HCT116 (cell line): ENCODE measurements around the gene NUP210. TPM values are rescaled to one million over a fixed set of nuclear protein-coding genes. Genes with fewer than 3 reads are reported as not detected.

Source experiments
- ATAC-seq: fragments of 200-7000 bp; cut with Tn5 transposase; 2 replicates; pipeline ENCODE4 v1.9.1; 2020; ENCODE audit warnings: mild to moderate bottlenecking, moderate library complexity
- BruUV-seq: library from RNA; stranded (reverse); fragments of 400-500 nt; replicated peaks from 2 replicates; lab custom pipeline; 2021; lab: Mats Ljungman, UMichigan
- CTCF ChIA-PET: fragments of 300-600 bp; sonication (Branson Sonifier 250); formaldehyde crosslinking; loops from one replicate; lab custom pipeline; 2021; ENCODE audit warnings: antibody characterized with exemption; lab: Charles Lee
- POLR2A ChIA-PET: fragments of 300-600, 350-600 bp; sonication (Branson Sonifier 250); formaldehyde crosslinking; loops from one replicate; lab custom pipeline; 2021; ENCODE audit warnings: antibody characterized with exemption; lab: Charles Lee
- RAD21 ChIA-PET, 2 experiments: fragments of 300-600 bp; sonication (Branson Sonifier 250); formaldehyde crosslinking; loops; one replicate each; lab custom pipeline; 2023; ENCODE audit warnings: low total read pairs in 2 of 2; ENCODE audit not compliant: uncharacterized antibody in 2 of 2, unreplicated experiment in 2 of 2, low non-redundant PET in 1 of 2; lab: Charles Lee
- DNase-seq: peaks from one replicate; pipeline ENCODE4 v3.0.0-alpha.2; 2010; ENCODE audit warnings: low read depth, low spot score
- H2AFZ ChIP-seq: fragments of 200-600 bp; shearing (Covaris generic), sonication (generic); 2 replicates; pipeline ENCODE4 v1.6.1; 2017; ENCODE audit warnings: low read depth, mixed run types, mixed read lengths, antibody characterized with exemption, low read length; ENCODE audit not compliant: poor library complexity, severe bottlenecking
- H3K27ac ChIP-seq: 2 replicates; pipeline ENCODE4 v1.5.1; 2012; ENCODE audit warnings: low read depth, low read length
- H3K27me3 ChIP-seq: fragments of 200-600 bp; sonication (generic); 2 replicates; pipeline ENCODE4 v1.6.1; 2016; ENCODE audit warnings: mixed run types, low read length, mixed read lengths; ENCODE audit not compliant: insufficient read depth
- H3K36me3 ChIP-seq, 2 experiments: fragments of 200-500 bp in 1 of 2; fragments of 200-600 bp in 1 of 2; sonication (Bioruptor generic) in 1 of 2; sonication (generic) in 1 of 2; 2 replicates each; pipeline versions ENCODE4 v1.5.1 to v1.6.1; 2014 to 2016; ENCODE audit warnings: low read length in 2 of 2, inconsistent platforms in 1 of 2, mixed read lengths in 1 of 2, mixed run types in 1 of 2; ENCODE audit not compliant: insufficient read depth in 2 of 2, control insufficient read depth in 1 of 2
- H3K4me1 ChIP-seq, 2 experiments: fragments of 200-600 bp in 1 of 2; sonication (generic) in 1 of 2; 2 replicates each; pipeline versions ENCODE4 v1.5.1 to v1.6.1; 2012 to 2017; ENCODE audit warnings: low read length in 2 of 2, inconsistent platforms in 1 of 2, mild to moderate bottlenecking in 1 of 2, mixed read lengths in 1 of 2, mixed run types in 1 of 2, moderate library complexity in 1 of 2; ENCODE audit not compliant: insufficient read depth in 2 of 2, control insufficient read depth in 1 of 2
- H3K4me2 ChIP-seq: fragments of 200-600 bp; sonication (generic); 2 replicates; pipeline ENCODE4 v1.6.1; 2017; ENCODE audit warnings: mixed run types, low read length, mixed read lengths
- H3K4me3 ChIP-seq, 2 experiments: fragments of 200-600 bp in 1 of 2; sonication (generic) in 1 of 2; replicated peaks in 1 of 2; 2 replicates each; pipeline ENCODE4 v1.5.1; 2011 to 2016; ENCODE audit warnings: low read length in 2 of 2, control low read depth in 1 of 2, low read depth in 1 of 2, mild to moderate bottlenecking in 1 of 2, mixed read lengths in 1 of 2, mixed run types in 1 of 2
- H3K79me2 ChIP-seq: fragments of 200-600 bp; sonication (generic); 2 replicates; pipeline ENCODE4 v1.6.1; 2017; ENCODE audit warnings: mild to moderate bottlenecking, mixed run types, low read length, moderate library complexity, mixed read lengths; ENCODE audit not compliant: insufficient read depth
- H3K9ac ChIP-seq: fragments of 200-600 bp; sonication (generic); 2 replicates; pipeline ENCODE4 v1.6.1; 2016; ENCODE audit warnings: low read length, mixed read lengths
- H3K9me2 ChIP-seq: fragments of 200-600 bp; sonication (generic), shearing (Covaris generic); 2 replicates; pipeline ENCODE4 v1.6.1; 2017; ENCODE audit warnings: mixed run types, mild to moderate bottlenecking, moderate library complexity; ENCODE audit not compliant: insufficient read depth
- H3K9me3 ChIP-seq, 2 experiments: fragments of 200-500 bp in 1 of 2; fragments of 200-600 bp in 1 of 2; sonication (Bioruptor generic) in 1 of 2; sonication (generic) in 1 of 2; 2 replicates each; pipeline ENCODE4 v1.6.1; 2014 to 2017; ENCODE audit warnings: low read length in 2 of 2, mixed read lengths in 2 of 2, inconsistent platforms in 1 of 2, low read depth in 1 of 2, mild to moderate bottlenecking in 1 of 2, mixed run types in 1 of 2, moderate library complexity in 1 of 2; ENCODE audit not compliant: control insufficient read depth in 1 of 2, insufficient read depth in 1 of 2
- H4K20me1 ChIP-seq: fragments of 200-600 bp; sonication (generic), shearing (Covaris generic); 2 replicates; pipeline ENCODE4 v1.6.1; 2017; ENCODE audit warnings: mixed run types, mild to moderate bottlenecking, moderate library complexity; ENCODE audit not compliant: insufficient read depth
- CBX3 ChIP-seq: IDR thresholded peaks from 2 replicates; pipeline ENCODE4 v1.6.1; 2012; ENCODE audit warnings: low read depth
- CEBPB ChIP-seq: IDR thresholded peaks from 2 replicates; pipeline ENCODE4 v1.6.1; 2012; ENCODE audit warnings: low read depth
- EGR1 ChIP-seq: IDR thresholded peaks from 2 replicates; pipeline ENCODE4 v1.6.1; 2012; ENCODE audit warnings: low read depth
- ELF1 ChIP-seq: IDR thresholded peaks from 2 replicates; pipeline ENCODE4 v1.6.1; 2012; ENCODE audit warnings: low read depth, borderline replicate concordance
- EZH2 ChIP-seq: fragments of 200-600 bp; sonication (generic); IDR thresholded peaks from 2 replicates; pipeline ENCODE4 v1.6.1; 2017; ENCODE audit warnings: antibody characterized with exemption, mixed run types
- EZH2phosphoT487 ChIP-seq: fragments of 200-600 bp; IDR thresholded peaks from 2 replicates; pipeline ENCODE4 v1.6.1; 2018; ENCODE audit warnings: antibody characterized with exemption, borderline replicate concordance
- FOSL1 ChIP-seq: IDR thresholded peaks from 2 replicates; pipeline ENCODE4 v1.6.1; 2012; ENCODE audit warnings: low read depth
- JUND ChIP-seq: IDR thresholded peaks from 2 replicates; pipeline ENCODE4 v1.6.1; 2012
- POLR2A ChIP-seq: IDR thresholded peaks from 2 replicates; pipeline ENCODE4 v1.7.0; 2011; ENCODE audit warnings: borderline replicate concordance; ENCODE audit not compliant: insufficient read depth, insufficient read length; ENCODE audit errors: extremely low read depth
- POLR2AphosphoS5 ChIP-seq: IDR thresholded peaks from 2 replicates; pipeline ENCODE4 v1.6.1; 2011; ENCODE audit warnings: mild to moderate bottlenecking, low read depth, low read length, moderate library complexity
- RAD21 ChIP-seq: IDR thresholded peaks from 2 replicates; pipeline ENCODE4 v1.6.1; 2012; ENCODE audit warnings: low read depth, mild to moderate bottlenecking
- SIN3A ChIP-seq: IDR thresholded peaks from 2 replicates; pipeline ENCODE4 v1.6.1; 2012; ENCODE audit warnings: low read depth
- TCF7L2 ChIP-seq: IDR thresholded peaks from 2 replicates; pipeline ENCODE4 v1.7.0; 2011; ENCODE audit warnings: borderline replicate concordance, inconsistent platforms; ENCODE audit not compliant: insufficient read depth, insufficient read length; ENCODE audit errors: extremely low read depth
- YY1 ChIP-seq: IDR thresholded peaks from 2 replicates; pipeline ENCODE4 v1.6.1; 2011; ENCODE audit warnings: low read length, low read depth, moderate library complexity, mild to moderate bottlenecking; ENCODE audit not compliant: insufficient replicate concordance; ENCODE audit errors: extremely low read depth
- ZFX ChIP-seq: fragments of 450-650 bp; IDR thresholded peaks from 2 replicates; pipeline ENCODE4 v1.6.1; 2017
- ZNF274 ChIP-seq: fragments of 200-500 bp; sonication (Bioruptor generic); IDR thresholded peaks from 2 replicates; pipeline ENCODE4 v1.6.1; 2014; ENCODE audit warnings: mild to moderate bottlenecking, low read depth, low read length, inconsistent platforms
- intact Hi-C: fragments of 100-400 bp; cut with micrococcal nuclease; formaldehyde crosslinking; loops from 2 replicates; pipeline ENCODE4 v1.10.0; 2022
- total RNA-seq: library from RNA; stranded (reverse); gene quantifications from one replicate; pipeline ENCODE4 v1.2.1, GENCODE V29; 2021; ENCODE audit not compliant: unreplicated experiment
- TF ChIP-seq, protein P1 (sequence below): IDR thresholded peaks from 2 replicates; pipeline ENCODE4 v1.6.1; 2012
- TF ChIP-seq, protein P2 (sequence below): IDR thresholded peaks from 2 replicates; pipeline ENCODE4 v1.6.1; 2012
- TF ChIP-seq, protein P3 (sequence below): IDR thresholded peaks from 2 replicates; pipeline ENCODE4 v1.6.1; 2011; ENCODE audit warnings: mild to moderate bottlenecking, low read length, moderate library complexity; ENCODE audit not compliant: insufficient replicate concordance; ENCODE audit errors: extremely low read depth

NUP210 gene
- total RNA-seq, 1 experiment from 2014 or later: 74.9 TPM

DNA sequence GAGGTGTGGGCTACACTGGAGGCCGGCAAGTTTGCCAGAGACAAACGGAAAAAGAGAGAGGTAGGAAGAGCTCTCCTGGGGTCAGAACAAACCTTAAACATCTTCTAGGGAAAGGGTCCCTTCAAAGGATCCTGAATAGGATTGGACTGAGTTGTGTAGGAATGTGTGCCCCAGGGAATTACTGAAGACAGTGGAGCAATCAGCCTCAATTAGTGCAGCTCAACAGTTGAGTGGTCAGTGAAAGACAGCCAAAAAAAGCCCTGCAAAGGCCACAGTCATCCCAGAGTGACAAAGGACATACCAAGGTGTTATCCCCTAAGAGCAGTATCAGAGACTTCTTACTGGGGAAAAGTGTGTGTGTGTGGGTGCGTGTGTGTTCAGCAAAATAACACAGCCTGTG, 70.3 kb downstream of the NUP210 start:
- H3K36me3 ChIP-seq: peaks cover 21 to 24% of the 10 kb centered on the region in 2 experiments; a peak in 3 of 4 replicates
- BruUV-seq: no TSS peak
- no peaks in the 10 kb centered on the region for H3K79me2 ChIP-seq
- no peaks in the 10 kb centered on the region for H3K9me2 ChIP-seq
- no peak for TF ChIP-seq EGR1
- no peak for TF ChIP-seq POLR2AphosphoS5
- no peak for TF ChIP-seq ELF1
- TF ChIP-seq, protein P1, sequence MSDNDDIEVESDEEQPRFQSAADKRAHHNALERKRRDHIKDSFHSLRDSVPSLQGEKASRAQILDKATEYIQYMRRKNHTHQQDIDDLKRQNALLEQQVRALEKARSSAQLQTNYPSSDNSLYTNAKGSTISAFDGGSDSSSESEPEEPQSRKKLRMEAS: no peak
- no peak for TF ChIP-seq POLR2A
- TF ChIP-seq SIN3A: no peak
- TF ChIP-seq JUND: no peak
- TF ChIP-seq YY1: no peak
- TF ChIP-seq EZH2phosphoT487: no peak
- no peak for TF ChIP-seq FOSL1
- no peak for TF ChIP-seq ZNF274
- TF ChIP-seq, protein P2, sequence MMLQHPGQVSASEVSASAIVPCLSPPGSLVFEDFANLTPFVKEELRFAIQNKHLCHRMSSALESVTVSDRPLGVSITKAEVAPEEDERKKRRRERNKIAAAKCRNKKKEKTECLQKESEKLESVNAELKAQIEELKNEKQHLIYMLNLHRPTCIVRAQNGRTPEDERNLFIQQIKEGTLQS: no peak
- no peak for TF ChIP-seq CEBPB
- no peak for TF ChIP-seq RAD21
- TF ChIP-seq, protein P3, sequence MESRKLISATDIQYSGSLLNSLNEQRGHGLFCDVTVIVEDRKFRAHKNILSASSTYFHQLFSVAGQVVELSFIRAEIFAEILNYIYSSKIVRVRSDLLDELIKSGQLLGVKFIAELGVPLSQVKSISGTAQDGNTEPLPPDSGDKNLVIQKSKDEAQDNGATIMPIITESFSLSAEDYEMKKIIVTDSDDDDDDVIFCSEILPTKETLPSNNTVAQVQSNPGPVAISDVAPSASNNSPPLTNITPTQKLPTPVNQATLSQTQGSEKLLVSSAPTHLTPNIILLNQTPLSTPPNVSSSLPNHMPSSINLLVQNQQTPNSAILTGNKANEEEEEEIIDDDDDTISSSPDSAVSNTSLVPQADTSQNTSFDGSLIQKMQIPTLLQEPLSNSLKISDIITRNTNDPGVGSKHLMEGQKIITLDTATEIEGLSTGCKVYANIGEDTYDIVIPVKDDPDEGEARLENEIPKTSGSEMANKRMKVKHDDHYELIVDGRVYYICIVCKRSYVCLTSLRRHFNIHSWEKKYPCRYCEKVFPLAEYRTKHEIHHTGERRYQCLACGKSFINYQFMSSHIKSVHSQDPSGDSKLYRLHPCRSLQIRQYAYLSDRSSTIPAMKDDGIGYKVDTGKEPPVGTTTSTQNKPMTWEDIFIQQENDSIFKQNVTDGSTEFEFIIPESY: no peak
- TF ChIP-seq EZH2: no peak
- no peak for TF ChIP-seq TCF7L2
- TF ChIP-seq ZFX: no peak
- no peak for TF ChIP-seq CBX3
- TF ChIP-seq, all 23 proteins: peak for 0
- RAD21 ChIA-PET: no interaction called here
- Histone ChIP-seq H3K4me1 (peaks cover 0 to 7% of the 10 kb centered on the region in 2 experiments; a peak in 1 of 4 replicates), H3K4me2 (no peak overlapping the region), H3K27ac (no peak overlapping the region), H3K4me3 (no peak overlapping the region), H4K20me1 (no peaks in the 10 kb centered on the region), H3K9me3 (no peaks in the 10 kb centered on the region), H2AFZ (no peak overlapping the region), H3K27me3 (no peaks in the 10 kb centered on the region), H3K9ac (no peak overlapping the region)
- ATAC-seq (no peak), DNase-seq (no peak)
- CTCF ChIA-PET: interaction anchor here (1.6 kb wide), 1 partner anchor 102 kb away, joined by 3 read pairs; no protein-coding TSS in a partner anchor
- POLR2A ChIA-PET: interaction anchor here (0.7 kb wide), 1 partner anchor 21 kb away, joined by 3 read pairs; no protein-coding TSS in a partner anchor
- intact Hi-C loops: no loop called here
